ENCODE measurements around the gene TBC1D24. TPM values are rescaled to one million over a fixed set of nuclear protein-coding genes. Genes with fewer than 3 reads are reported as not detected.
A peak's percentile ranks its signal among the peaks of the same experiment; 100 is the strongest.
"Not testable (repeated sequence)": the region's sequence is repeated elsewhere in the genome, so short reads cannot be mapped to it uniquely, and the experiment has no call there.

Gene TBC1D24
- total RNA-seq (2014; rRNA removed; shearing (Covaris generic)): 16.5 and 16.6 TPM in 2 replicates

DNA sequence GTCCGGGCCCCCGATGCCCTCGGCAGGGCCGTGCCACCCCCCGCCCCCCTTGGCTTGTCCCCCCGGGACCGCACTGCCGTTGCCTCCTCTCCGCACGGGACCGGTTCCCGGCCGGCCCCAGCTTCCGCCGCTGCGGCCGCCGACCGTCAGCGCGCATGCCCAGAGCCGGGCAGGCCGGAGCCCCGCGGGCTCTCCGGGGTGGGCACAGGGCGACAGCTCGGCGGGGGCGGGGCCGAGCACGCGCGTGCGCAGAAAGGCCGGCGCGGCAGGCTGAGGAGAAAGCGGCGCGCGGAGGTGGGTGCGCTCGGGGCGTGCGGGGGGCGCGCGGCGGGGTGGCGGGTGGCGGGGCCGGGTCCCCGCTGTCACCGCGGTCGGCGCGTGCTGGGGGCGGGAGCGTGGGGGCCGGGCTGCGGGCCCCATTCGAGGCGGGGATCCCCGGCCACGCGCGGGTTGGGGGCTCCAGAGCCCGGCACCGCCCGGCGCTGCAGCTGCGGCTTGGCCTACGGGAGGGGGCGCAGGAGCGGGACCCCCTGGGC is at the start of gene TBC1D24:
Gene TBC1D24 (plus strand): TSS at position 251 of the 536 bp plus-strand sequence. CDS start 21,022 bp downstream, outside the sequence.
- DNase-seq (ENCODE audit: low spot score): peak; percentile 81

DNA sequence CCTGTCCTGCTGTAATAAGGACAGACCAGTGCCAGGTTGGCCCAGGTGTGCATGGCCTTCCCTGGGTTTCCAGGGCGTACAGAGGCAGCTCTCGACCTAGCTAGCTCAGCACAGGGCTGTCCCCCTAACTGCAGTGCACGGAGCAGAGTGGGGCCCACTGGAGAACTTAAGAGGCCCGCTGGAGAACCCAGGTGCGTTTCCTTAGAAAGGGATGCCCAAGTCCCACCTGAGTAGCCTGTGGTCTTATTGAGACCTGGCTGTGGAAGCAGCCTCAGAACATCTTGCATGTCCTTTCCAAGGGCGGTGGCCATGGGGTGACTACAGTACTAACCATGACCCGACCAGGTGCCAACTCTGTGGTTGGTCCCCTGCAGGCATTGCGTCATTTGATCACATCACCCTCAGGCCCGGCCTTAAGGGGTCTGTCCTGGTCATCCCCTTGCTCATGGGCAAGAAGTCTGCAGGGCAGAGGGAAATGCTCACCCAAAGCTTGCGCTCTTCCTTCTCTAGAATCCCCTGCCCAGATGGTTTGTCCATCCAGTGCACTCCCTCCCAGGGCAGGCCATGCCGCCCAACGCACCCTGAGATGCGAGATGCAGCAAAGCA is 49.0 kb upstream of the TBC1D24 start:
- no peak for DNase-seq (ENCODE audit: low spot score)

DNA sequence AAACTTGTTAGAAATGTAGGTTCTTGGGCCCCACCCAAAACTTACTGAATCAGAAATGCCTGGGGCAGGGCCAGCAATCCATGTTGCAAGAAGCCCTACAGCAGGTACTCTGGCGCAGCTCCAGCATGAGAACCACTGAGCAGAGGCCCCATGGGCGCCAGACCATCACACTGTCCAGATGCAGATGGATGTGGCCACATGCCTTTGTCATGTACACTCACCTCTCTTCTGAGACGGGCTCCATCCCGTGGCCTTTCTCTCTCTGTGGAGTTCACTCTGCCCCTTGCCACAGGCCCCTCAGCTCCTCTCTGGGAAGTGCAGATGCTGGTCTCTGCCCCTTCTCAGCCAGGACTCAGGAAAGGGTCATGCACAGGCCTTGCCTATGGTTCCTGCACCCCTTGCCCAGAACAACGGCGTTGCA is 48.0 kb upstream of the TBC1D24 start:
- no peak for DNase-seq (ENCODE audit: low spot score)

DNA sequence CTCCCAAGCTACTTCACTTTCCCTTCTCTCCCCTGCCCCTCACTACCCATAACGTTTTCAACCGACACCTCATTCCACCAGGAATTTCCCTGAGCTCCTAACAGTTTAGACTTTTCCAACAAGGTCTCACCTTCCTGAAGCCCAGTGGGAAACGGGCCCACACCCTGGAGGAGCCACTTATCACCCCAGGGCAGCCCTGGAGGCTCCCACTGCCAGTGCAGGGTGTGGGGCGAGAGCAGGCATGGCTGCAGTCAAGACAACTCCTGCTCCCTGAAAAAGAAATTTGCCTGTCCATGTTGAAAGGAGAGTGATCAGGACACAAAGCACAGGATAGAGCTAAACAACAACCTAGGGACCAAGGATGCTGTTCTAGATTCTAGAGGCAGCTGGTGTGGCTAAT is 47.4 kb upstream of the TBC1D24 start:
- no peak for DNase-seq (ENCODE audit: low spot score)

DNA sequence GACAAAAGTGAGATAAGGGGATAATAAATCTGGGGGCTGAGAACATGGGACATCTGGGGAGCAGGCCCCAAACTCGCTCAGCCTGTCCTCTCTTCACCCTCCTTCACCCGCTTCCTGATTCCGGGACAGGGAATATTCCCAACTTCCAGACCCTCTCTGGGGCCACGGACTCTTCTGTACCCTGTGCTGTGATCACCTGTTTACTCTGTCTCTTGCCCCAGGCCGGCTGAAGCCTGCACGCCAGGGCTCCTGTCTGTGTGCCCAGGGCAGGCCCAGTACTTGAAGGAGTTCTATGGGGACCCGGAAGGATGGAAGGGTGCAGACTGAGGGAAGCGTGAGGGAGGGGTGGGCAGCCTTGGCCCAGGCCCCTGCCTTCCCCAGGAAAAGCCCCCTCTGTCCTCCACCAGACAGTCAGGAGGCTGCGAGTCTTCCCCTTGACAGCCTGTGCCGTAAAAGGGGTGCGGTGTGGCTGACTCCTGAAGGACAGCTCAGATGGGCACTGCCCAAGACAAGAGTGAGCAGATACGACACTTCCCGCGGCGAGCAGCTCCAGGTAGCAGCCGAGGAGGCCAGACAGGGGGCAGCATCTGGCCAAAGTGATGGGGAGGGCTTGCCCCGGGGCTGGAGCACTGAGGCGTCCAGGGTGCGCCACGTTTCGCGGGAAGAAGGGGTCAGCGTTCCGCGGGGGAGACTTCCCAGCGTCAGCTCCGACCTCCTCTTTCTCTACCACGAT is 46.7 kb upstream of the TBC1D24 start:
- peak; percentile 64 for DNase-seq (ENCODE audit: low spot score)

DNA sequence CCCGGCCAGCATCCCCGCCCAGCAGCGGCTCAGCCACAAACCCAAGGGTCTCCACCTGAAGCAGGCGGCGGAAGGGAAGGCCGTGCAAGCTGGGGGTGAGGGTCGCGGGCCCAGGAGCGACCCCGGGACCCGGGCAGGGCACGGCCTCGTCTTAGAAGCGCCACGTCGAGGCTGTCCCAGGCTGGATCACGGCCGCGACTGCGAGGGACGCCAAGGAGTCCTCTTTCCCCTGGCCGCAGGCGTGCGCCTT is 46.2 kb upstream of the TBC1D24 start:
- no peak for DNase-seq (ENCODE audit: low spot score)

DNA sequence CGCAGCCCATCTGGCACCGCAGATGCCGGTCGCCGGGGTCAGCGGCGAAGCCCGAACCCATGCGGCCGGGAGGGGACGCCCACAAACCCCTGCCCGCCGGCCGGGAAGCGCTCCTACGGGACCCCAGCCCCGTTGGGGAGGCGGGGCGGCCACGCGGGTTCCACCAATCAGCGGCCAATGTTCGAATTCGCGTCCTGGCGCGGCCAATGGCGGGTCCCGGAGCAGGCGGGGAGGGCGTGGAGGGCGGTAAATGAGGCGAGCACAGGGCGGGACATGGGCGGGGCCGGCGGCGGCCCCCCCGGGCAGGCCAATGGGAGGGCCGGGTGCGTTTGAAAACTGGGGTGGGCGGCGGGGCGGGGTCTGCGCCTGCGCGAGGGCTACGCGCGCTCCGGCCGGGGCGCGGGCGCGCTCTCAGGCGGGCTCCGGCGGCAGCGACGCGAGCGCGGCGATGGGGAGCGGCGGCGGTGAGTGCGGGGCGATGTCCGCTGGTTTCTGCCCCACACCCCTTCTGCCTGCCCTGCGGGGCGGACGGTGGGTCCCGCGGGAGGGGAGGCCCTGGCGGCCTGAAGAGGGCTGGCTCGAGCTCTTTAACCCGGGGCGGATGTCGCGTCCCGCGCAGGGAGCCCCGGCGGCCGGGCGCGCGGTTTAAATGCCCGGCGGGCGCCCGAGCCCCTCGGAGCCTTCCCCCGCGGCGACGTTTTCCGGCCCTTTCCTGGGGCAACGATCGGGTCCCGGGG is 45.7 kb upstream of the TBC1D24 start, which contains the start of gene CCNF:
Gene CCNF (plus strand): TSS at position 414 of the 737 bp plus-strand sequence. CDS start 35 bp downstream, at position 449.
- peak; percentile 93 for DNase-seq (ENCODE audit: low spot score)

DNA sequence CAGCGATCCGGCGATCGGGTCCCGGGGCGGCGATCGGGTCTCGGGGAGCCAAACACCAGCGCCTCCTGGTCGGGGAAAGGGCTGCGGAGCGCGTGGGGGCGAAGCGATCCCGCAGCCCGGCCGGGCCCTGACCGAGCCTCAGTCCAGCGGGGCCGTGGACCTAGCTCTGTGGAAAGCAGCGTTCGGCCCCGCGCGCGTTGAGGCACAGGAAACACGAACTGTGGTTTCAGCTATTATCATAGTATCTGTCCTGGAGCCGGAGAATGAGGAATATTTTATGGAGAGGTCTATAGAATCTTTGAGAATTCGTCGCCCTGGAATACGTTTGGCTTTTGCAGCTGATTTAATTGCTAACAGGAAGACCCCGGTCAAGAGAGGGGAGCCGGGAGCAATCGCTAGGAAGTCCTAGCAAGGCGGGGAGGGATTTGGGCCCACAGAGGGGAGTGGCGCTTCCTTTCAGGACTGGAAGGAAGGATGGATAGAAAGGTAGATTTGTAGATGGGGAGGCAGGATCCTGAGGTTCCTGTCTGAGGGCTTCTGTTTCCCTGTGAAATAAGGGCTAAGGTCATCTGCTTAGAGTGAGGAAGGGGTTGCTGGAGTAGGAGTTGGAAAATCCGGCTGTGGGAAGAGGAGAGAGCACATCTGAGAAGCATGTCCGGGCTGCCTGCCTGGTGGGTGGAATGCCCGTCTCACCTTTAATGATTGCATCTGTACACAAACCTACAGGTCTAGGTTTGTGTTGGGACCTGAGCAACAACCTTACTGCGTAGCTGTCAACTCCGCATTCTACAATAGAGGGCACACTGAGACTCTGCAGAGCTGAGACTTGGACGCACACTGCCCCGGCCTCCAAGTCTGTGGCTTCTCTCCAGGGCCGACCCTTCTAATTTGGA is 44.9 kb upstream of the TBC1D24 start:
- DNase-seq (ENCODE audit: low spot score): peak; percentile 56

DNA sequence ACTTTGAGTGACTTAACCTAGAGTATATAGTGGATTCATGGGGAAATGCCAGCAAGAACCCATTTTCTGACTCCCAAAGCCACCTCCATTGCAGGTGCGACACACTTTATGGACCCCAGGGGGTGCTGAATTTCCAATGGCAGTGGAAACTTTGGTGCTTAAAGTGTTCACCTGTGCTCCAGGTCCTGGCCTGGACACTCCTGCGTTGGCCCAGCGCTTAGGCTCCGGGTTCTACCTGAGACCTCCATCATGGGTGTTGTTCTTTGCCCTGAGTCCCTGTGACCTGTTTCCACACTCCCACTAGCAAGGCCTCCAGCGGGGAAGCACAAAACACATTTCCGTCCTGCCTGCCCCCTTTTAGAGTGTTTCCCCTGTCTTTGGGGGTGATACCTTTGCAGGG is 42.6 kb upstream of the TBC1D24 start:
- no peak for DNase-seq (ENCODE audit: low spot score)

DNA sequence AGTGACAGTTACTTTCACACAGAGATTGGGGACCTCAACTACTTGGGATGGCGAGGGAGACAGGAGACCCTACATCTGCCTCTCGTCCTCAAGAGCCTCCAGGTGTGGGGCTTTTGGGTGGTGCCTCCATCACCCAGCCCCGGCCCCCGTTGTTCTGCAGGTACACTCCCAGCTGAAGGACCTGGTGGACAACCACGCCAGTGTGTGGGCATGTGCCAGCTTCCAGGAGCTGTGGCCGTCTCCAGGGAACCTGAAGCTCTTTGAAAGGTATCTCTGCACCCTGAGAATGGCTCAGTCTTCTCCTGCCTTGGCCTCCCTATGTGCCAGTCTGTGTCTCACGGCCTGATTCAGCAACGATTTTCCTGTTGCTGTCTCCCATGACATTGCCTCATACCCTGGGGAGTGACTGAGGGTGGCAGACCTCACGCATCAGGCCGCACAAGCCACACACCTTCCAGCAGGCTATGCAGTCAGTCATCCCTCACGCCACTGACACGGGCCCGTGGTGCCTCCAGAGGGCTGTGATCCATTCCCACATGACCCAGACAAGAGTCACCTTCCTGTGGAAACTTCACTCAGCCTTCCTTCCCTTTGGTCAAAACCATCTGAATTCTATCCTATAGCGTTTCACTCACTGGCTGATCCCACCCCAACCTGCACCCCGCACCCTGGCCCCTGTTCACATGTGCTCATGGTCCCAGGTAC is 42.0 kb upstream of the TBC1D24 start:
- DNase-seq (ENCODE audit: low spot score): no peak

DNA sequence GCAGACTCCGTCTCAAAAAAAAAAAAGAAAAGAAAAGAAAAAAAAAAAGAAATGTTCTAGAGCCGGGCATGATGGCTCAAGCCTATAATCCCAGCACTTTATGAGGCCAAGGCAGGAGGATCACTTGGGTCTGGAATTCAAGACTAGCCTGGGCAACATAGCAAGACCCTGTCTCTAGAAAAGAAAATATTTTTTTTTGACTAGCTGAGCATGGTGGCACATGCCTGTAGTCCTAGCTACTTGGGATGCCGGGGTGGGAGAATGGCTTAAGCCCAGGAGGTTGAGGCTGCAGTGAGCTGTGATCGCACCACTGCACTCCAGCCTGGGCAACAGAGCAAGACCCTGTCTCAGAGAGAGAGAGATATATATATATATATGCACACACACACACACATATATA is 39.7 kb upstream of the TBC1D24 start:
- not testable (repeated sequence) for DNase-seq (ENCODE audit: low spot score)

DNA sequence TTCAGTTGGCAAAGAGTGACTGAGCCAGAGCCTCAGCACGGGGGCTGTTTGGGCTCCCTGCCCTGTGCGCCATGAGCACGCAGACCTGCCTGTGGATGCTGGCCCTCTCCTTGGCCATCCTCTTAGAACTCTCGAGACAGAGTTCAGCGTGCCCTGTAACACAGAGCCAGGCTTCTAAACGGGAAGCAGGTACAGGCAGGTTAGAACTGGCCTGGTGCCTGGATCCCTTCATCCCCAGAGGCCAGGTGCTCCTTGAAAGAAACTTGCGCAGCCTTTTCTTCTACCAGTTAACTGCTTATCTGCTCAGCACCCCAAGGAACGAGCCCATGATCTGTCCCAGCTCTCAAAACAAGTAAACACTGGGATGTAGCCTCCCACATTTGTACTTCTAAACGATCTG is 38.8 kb upstream of the TBC1D24 start:
- DNase-seq (ENCODE audit: low spot score): no peak

DNA sequence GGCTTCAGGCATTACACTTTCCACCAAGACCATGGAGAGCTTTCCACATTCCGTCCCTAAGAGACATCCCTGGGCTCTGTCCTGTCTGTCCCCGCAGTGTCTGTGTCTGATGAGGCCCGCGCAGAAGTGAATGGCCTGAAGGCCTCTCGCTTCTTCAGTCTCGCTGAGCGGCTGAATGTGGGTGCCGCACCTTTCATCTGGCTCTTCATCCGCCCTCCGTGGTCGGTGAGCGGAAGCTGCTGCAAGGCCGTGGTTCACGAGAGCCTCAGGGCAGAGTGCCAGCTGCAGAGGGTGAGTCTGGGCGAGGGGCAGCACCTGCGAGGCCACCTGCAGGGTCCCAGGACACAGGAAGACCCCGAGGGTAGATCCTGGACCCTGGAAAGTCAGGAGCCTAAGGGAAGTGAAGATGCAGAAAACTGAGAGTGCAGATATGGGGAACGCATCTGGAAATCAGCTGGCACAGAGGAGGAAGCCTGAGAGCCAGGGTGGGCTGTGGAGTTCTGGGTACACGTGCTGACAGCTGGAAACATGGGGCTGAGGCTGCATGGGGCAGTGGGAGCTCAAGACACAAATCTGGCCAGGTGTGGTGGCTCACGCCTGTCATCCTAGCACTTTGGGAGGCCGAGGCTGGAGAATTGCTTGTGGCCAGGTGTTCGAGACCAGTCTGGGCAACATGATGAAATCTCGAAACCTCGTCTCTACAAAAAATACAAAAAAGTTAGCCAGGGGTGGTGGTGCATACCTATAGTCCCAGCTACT is 37.7 kb upstream of the TBC1D24 start:
- no peak for DNase-seq (ENCODE audit: low spot score)

DNA sequence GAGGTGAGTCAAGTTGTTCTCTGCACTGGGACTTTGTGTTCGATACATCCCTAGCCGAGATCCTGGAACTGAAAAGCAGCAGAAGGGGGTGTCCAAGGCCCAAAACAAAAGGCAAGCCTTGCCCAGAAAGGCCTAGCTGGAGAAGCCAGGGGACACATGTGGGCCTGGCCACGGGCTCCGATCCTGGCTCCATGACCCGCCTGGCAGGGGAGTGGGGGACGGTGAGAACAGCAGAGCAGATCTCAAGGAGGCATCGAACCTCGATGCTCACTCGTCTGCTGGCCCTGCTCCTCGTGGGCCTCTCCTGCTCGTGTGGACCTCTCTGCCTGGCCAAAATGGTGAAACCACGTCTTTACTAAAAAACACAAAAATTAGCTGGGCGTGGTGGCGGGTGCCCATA is 36.8 kb upstream of the TBC1D24 start:
- no peak for DNase-seq (ENCODE audit: low spot score)

DNA sequence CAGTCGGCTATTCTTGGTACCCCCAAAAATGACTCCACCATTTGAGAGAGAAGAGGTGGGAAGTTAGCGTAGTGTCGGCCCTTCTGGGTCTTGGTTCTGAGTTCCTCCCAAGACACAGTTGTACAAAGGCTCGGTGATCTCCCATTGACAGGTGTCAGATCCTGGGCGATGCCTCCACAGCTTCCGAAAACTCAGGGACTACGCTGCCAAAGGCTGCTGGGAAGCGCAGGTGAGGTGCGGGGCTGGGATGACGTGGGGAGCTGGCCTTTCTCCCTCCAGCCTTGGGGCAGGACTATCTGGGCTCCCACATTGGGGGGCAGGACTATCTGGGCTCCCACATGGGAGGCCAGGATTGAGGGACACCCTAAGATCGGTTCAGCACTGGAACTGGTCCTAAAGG is 35.3 kb upstream of the TBC1D24 start:
- no peak for DNase-seq (ENCODE audit: low spot score)

DNA sequence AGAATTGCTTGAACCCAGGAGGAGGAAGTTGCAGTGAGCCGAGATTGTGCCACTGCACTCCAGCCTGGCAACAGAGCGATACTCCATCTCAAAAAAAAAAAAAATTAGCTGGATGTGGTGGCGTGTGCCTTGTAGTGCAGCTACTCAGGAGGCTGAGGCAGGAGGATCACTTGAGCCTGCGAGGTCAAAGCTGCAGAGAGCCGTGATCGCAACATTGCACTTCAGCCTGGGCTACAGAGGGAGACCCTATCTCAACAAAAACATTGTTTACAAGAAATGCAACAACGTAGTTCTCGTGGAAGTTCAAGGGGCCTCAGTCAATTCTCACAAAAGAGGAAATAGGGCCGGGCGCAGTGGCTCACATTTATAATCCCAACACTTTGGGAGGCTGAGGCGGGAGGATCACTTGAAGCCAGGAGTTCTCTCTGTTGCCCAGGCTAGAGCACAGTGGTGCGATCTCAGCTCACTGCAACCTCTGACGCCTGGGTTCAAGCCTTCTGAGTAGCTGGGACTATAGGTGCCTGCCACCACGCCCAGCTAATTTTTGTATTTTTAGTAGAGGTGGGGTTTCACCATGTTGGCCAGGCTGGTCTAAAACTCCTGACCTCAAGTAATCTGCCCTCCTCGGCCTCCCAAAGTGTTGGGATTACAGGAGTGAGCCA is 33.7 kb upstream of the TBC1D24 start:
- DNase-seq (ENCODE audit: low spot score): not testable (repeated sequence)

DNA sequence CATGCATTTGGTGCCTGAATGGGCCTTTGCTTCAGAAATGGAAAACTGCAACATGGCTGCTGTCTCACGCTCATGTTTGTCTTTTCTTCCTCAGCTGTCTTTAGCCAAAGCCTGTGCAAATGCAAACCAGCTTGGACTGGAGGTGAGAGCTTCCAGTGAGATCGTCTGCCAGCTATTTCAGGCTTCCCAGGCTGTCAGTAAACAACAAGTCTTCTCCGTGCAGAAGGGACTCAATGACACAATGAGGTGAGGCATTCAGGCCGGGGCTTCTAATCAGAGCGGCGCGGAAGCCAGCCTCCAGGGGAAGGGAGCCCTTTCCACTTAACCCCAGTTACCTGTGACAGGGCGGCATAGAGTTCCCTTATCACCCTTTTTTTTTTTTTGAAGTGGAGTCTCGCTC is 31.4 kb upstream of the TBC1D24 start:
- DNase-seq (ENCODE audit: low spot score): no peak

DNA sequence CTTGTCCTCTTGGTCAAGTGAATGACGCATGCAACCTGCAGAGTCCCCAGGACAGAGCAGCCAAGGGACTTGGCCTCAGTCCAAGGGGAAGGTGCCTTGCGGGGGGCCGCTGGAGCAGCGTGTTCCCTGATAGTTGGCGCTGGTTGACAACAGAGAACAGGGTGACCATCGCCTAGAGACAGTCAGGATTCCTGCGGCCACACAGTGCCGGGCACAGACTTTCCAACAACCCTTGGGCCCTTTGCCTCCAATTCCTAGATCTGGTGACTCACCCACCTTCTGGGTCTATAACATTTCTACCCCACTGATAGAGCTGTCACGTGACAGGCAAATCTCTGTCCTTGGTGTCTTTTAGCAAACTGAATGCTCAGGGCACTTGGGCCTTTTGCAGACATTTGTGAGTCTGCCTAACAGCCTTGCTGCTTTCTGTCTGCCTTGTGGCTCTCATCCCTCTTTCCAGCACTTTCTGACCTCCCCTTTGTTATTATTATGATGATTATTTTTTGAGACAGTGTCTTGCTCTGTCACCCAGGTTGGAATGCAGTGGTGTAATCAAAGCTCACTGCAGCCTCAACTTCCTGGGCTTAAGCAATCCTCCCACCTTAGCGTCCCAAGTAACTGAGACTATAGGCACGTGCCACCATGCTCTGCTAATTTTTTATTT is 26.9 kb upstream of the TBC1D24 start:
- no peak for DNase-seq (ENCODE audit: low spot score)

DNA sequence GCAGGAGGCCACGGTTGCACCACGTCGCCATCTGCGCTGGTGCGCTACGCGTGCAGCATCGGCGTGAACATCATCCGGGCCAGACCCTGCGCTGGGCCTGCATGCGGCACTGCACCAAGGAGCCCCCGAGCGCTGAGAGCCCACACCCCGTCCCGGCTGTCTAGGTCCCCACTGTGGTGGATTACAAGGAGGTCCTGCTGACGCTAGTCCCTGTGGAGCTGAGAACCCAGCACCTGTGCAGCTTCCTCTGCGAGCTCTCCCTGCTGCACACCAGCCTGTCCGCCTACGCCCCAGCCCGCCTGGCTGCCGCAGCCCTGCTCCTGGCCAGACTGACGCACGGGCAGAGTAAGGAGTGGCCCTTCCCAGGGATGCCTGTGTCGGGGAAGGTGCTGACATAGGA is 25.8 kb upstream of the TBC1D24 start:
- no peak for DNase-seq (ENCODE audit: low spot score)

All from HT-29 (cell line).